ENCODE results near the gene NFASC.

The NFASC gene

DNA sequence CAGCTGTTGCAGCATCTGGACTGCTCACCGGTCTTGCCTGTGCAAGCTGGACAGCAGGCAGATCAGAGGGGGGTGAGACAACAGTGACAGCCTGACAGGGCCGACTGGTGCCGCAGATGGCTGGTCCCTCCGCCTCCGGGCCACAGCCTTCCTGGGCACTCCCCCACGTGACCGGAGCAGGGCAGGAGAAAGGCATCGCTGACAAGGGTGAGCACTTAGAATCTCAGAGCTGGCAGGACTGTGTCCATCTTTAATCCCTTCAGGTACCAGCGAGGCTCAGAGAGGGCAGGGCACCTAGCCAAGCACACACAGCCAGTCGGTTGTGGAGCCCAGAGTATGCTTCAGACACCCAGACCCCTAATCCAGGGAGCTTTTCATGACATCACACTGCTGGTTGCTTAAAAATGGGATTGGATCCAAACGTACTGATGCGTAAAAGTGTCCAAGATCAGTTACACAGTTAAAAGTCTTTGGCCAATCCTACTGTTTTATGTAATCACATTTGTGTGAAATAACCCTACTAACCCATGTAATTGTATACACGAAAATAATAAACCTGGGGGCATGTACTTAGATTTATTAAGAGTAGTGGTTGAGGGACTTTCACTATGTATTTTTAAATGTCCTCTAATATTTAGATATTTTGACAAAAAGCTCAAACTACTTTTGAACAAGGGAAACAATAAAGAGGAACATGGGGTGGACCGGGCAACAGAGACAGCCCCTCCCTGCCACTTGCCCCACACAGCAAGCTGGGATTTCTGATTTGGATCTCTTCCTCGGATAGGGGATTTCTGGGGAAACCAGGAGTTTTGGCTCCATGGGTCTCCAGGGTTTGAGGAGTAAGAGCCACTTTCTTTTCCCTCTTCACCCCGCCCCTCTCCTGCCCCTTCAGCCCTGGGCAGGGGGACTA is 171.6 kb downstream of the NFASC start:
- DNase-seq (ENCODE audit: low spot score) = no peak

DNA sequence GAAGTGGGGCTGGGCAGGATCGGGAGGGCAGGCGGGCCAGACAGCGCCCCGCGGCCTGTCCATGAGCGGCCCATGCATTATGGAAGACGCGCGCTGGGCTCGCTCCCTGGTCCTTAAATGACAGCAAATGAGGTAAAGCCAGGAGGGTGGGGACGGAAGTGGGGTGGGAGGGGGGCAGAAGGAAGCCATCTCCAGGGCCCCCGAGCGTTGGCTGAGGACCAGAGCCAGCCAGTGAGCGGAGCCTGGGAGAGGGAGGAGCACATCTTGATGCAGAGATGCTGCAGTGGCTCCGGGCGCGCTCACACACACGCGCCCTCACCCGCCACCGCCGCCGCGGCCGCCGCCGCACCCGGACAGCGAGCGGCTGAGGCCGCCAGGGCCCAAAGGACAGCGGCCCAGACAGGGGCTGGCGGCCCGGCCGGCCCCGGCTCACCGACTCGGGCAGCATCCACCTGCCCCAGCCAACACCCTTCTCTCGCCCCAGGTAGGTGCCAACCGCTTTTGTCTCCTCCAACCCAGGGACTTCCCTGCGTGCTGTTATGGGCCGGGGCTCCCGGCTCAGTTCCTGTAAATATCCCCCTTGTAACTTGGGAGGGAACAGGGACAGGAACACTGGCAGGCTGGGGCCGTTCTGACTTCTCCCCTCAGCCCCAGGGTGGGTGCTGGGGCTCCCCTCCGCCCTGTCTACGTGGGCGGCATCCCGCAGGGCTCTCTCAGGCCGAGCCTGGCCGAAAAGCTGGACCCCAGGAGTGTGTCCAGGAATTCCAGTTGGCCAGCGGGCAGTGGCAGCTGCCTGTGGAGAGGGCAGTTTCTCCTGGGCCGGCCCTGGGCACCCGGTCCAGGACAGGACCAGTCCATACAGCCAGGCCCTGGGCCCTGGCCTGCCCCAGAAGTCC is 172.5 kb downstream of the NFASC start, which contains the start of gene CNTN2:
Gene CNTN2 (plus strand): TSS at position 302 of the 896 bp plus-strand sequence. CDS start 9,974 bp downstream, outside the sequence.
- DNase-seq (ENCODE audit: low spot score) = no peak

DNA sequence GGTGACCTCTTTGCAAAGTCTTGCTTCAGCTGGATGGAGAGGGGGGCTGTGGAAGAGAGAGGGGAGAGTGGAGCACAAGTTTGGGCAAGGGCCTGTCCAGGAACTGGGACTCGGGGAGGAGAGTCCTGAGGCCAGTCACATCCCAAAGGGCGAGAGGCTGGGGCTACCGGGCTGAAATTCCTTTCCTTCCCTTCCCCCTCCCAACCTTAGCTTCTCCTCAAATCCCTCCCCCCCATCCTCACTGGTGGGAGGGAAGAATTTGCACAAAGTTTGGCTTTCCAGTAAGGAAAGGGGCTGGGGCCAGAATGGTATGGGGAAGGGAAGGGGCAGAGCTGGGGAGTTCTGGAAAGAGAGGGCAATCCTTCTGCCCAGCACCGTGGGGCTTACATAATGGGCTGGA is 173.2 kb downstream of the NFASC start:
- DNase-seq (ENCODE audit: low spot score) = no peak

DNA sequence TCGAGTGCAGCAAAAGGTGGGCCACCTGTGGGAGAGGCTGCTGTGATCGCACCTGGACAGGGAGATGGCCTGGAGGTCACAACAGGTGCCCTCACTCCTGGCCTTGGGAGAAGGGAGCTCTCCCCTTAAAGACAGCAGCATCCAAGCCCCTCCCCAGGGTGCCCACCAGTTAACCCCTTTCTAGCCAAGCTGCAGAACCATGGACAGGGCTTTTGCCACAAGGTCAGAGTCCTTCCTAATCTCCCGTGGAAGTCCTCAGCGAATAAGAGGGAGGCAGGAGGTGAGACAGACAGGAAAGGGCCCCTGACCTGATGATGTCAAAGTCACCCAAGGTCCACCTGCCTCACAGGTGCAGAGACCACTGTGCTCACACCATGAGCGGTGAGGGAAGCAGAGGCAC is 174.1 kb downstream of the NFASC start:
- DNase-seq (ENCODE audit: low spot score) = no peak

DNA sequence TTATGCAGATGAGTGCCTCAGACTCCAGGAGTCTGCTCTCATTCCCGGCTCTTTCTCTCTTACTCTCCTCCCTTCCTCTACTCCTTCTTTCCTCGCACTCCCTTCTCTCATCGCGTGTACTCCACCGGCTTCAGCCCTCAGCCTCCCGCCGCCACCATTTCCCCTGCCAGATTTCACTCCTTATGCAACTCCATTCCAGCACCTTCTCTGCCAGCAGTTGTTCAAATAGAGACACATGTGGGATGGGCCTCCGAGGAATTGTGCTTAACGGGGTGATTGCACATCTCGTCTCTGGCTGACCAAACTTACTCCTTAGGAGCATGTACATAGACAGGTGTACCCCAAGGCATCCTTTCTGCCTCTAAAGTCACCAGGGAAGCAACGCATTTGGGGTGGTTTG is 174.5 kb downstream of the NFASC start:
- DNase-seq (ENCODE audit: low spot score) = no peak

DNA sequence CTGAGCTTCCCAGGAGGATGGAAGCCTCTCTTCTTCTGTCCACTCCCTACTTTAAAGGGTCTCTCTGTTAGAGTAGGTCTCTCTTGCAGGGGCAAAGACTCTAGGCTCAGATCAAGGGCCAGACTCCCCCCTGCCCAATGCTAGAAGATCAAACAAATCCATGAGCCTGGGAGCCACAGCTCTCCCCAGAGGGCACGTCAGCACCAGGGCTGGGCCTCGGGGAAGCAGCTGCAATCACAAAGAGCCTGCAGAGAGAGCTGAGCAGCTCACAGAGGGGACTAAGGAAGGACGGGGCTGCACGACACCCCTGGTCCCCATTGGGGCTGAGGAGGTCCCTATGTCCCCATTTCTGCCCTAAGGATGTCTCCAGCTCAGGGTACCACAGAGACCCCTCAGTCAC is 176.2 kb downstream of the NFASC start:
- DNase-seq (ENCODE audit: low spot score) = no peak

DNA sequence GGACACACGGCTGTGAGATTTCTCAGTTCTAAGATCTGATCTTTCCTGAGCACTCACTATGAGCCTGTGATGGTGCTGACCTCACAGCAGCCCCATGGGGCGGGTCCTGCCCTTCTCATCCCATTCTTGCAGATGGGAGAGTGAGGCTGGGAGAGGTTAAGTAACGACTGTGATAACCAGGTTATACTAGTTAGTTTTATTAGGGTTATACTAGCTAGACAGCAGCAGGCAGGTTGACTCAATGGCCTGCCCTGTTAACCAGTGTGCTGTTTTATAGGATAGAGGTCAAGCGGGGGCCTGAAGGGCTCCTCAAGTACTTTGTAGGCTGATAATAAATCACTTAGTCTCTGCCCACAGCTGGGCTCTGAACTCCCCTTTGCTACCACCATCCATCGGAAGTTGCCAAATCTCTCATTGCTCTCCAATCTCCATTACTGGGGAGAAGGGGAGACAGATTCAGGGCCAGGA is 177.1 kb downstream of the NFASC start:
- no peak for DNase-seq (ENCODE audit: low spot score)

DNA sequence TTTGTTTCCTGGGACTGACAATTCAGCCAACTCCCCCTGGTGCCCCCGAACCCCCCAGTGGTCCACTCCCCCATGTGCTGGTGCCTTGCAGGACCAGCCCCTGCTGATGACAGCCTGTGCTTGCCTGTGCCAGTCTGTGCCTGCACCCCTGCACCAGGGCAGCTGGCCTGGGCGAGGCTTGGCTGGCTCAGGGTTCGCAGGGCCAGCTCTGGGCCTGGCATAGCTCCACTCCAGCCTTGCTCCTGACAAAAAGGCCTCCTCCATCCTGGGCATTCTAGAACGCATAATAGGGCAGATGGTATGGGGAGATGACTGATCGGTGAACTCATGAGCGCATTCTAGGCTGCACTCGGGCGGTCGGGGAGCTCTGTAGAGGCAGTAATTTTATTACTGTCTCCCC is 177.7 kb downstream of the NFASC start:
- no peak for DNase-seq (ENCODE audit: low spot score)

DNA sequence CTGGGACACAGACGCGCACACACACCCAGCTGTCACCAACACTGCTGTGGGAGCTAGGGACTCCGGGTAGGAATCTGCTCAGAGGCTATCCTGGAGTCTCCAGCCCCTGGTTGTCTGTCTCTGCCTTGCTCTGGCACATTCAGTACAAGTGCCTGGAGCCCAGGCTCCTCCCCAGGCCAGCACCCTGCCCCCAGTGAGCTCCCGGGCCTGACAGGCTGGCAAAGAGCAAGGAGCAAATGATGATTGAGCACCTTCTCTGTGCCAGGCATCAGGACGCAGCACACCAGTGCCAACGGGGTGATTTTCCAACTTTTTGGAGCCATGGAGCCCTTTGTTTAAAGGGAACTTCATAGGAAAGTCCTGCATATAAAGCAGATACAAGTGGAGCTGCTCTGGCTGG is 178.8 kb downstream of the NFASC start:
- DNase-seq (ENCODE audit: low spot score) = no peak

DNA sequence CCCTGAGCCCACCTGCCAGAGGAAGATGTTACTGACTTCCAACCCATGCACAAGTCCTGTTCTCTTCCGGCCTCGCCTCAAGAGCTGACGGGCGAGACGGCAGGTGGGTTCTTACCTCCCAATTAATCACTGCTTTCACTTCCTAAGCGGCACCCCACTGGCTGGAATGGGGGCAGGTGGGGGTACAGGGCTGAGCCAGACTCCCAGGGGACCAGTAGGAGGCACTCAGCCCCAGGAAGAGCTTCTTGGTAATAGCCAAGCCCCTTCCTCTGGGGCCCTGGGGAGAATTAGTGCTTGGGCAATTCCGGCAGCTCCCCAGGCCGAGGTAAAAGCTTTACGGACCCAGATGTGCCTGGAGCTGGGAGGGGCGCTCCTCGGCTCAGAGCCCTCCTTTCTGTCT is 182.0 kb downstream of the NFASC start:
- DNase-seq (ENCODE audit: low spot score) = no peak

DNA sequence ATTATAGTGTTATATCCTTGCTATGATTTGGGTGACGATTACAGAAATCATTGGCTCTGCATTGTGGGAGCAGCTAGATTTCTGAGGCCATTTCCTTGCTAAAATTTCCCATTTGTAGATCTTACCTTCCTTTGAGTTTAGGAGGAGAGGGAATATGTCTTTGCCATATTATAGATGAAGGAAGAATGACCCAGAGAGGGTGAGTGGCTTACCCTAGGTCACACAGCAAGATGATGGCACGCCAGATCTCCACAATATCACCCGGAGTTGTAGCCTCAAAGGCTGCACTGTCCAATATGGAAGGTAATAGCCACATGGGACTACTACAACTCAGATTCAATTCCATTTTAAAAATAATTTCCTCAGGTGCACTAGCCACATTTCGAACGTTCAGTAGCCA is 182.6 kb downstream of the NFASC start:
- no peak for DNase-seq (ENCODE audit: low spot score)

DNA sequence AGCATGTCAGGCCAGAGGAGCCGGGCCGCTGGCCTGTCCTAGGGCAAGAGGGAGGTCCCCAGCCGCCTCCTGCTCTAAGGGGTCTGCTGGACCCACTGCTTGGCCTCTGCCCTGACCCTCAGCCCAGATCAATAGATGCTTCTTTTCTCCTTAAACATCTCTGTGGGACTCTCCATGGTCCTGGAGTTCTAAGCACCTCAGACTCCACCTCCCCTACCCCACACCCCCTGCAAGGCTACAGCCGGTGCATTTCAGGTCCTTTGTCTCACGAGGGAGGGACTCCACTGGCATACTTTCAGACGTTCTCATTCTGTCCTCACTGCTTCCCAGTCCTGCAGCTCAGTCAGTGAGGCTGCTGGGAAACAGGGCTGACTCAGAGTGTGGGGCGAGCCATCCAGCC is 183.4 kb downstream of the NFASC start:
- no peak for DNase-seq (ENCODE audit: low spot score)

DNA sequence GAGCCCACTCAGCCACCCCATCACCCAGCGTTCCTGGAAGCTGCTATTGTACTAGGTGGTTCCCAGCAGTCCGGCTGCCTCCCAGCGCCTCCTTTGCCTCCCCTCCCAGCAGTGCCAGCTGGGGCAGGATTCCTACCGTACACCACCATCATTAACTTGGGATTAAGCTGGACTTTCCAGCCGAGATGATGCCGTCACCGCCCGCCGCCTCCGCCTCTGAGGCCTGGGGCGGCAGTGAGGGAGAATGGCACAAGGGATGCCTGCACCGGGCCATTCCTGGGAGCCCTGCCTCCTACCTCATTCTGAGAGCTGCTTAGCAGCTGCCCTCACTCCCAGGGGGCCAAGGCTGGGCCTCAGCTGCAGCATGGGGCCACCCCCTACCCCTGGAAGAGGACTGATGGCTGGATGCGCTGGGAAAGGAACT is 185.5 kb downstream of the NFASC start:
- DNase-seq (ENCODE audit: low spot score) = no peak

DNA sequence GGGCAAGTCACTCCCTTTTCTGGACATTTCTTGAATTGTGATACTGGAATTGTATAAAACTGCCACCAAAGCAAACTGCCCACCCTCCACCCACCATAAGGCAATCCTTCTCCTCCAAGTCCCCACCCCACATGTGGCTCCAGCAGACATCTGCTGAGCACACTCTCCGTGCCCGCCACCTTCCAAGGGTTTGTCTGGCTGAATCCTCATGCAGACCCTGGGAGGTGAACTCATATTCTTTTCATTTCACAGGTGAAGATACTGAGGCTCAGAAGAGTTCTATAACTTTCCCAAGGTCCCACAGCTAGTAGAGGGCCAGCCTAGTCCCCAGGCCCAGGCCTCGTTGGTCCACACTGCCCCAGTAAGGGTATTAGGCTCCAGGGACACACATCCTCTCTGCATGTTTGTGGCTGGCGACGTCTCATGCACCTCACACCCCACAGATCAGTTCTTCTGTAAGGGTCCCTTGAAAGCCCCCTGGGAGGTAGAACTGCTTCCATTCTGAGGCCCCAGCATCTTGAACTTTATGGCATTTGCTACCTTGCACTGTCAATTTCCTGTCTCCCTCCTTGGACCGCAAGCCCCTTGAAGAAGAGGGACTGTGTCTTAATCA is 186.4 kb downstream of the NFASC start:
- DNase-seq (ENCODE audit: low spot score) = no peak

DNA sequence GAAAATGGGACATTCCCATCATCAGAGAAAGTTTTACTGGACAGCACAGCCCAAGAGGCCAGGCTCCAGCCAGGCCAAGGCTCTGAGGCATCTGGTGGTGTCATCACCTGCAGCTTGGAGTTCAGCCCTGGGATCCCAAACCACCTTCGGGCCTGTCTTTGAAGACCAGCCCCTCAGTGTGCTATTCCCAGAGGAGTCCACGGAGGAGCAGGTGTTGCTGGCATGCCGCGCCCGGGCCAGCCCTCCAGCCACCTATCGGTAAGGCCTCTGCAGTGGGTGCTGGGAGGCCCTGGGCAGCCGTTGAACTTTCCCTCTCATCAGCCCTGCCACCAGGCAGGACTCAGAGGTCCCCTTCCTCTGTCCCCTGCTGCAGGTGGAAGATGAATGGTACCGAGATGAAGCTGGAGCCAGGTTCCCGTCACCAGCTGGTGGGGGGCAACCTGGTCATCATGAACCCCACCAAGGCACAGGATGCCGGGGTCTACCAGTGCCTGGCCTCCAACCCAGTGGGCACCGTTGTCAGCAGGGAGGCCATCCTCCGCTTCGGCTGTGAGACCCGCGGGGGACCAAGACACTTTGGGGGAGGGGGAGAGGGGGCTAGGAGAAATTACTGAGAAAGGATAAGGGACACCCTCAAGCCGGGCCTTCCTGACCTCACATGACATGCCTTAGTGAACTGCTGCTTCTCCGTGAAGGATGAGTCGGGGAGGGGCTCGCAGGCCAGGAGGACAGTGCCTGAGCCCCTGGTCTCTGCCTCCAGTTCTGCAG is 187.3 kb downstream of the NFASC start:
- DNase-seq (ENCODE audit: low spot score) = no peak

DNA sequence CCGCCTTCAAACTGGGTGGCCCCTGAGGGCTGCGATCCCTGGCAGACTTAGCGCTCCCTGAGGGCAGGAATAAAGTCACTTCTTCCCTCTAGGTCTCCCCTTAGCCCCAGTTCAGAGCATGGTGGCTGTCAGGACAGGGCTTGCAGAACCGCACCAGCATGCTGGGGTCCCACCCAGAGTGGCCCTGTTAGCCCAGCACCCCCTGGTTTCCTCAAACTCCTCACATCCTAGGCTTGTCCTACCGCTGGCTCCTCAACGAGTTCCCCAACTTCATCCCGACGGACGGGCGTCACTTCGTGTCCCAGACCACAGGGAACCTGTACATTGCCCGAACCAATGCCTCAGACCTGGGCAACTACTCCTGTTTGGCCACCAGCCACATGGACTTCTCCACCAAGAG is 188.2 kb downstream of the NFASC start:
- no peak for DNase-seq (ENCODE audit: low spot score)

DNA sequence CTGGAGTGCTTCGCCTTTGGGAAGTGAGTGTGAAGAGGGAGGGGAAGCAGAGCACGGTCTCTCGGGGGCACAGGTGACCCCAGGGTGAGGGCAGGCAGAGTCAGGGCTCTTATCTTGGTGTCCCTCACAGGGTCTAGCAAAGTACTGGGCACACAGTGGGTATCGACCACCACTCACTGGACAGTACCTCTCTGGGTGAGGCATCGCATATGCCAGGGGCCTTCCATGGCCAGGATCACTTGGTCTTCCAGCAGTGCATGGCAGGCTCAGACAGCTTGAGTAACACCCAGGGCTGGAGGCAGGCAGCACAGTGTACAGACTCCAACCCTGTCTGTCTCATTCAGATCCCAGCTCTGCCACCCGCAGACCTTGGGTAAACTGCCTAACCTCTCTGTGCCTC is 189.0 kb downstream of the NFASC start:
- DNase-seq (ENCODE audit: low spot score) = no peak

DNA sequence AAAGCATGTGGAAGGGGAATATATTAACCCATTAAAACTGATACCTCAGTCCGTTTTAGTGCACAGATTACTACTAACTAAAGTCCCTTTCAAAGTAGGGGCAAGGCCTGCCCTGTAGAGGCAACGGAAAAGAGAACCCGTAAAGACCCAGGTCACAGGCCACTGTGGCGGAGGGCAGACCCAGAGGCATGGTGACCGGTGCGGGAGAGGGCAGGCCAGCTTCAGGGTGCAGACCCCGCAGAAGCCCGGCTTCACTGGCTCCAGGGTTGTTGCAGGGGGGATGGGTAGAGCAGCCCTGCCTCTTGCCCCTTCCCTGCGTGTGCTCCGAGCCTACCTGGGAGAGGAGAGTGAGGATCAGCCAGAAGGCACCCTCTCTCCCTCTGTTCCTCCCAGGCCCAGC is 190.1 kb downstream of the NFASC start:
- no peak for DNase-seq (ENCODE audit: low spot score)

DNA sequence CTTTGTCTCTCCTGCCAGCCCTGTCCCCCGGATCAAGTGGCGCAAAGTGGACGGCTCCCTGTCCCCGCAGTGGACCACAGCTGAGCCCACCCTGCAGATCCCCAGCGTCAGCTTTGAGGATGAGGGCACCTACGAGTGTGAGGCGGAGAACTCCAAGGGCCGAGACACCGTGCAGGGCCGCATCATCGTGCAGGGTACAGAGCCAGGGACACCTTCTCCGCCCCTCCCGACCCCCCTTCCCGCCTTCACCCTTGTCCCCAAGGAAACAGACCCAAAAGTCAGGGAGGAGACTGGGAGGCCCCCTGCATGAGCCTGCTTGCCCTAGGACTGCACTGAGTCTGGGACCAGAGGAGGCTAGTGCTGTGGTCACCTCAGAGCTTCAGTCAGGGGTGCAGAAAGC is 190.6 kb downstream of the NFASC start:
- DNase-seq (ENCODE audit: low spot score) = no peak

DNA sequence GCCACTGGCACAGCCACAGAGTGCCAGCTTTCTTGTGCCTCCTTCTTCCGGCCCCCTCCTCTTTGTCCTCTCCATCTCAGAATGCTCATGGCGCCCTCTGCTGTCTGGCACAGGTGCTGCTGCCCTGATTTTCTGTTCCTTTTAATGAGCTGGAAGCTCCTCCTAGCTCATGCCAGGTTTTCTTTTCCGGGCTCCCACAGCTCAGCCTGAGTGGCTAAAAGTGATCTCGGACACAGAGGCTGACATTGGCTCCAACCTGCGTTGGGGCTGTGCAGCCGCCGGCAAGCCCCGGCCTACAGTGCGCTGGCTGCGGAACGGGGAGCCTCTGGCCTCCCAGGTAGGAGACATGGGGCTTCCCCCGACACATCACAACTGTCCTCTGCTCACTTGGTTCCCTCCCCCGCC is 191.0 kb downstream of the NFASC start:
- peak; percentile 51 for DNase-seq (ENCODE audit: low spot score)

DNA sequence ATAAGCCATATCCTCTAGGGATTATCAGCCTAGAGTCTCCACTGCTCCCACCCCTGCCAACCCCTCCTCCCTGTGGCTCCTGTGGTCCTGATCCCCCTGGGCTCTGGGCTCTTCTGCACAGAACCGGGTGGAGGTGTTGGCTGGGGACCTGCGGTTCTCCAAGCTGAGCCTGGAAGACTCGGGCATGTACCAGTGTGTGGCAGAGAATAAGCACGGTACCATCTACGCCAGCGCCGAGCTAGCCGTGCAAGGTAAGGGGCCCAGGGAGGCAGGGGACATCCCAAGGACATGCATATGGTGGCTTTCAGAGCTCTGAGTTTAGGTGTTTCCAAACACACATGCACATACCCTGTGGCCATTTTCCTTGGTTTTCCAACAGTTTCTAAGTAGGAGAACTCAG is 191.7 kb downstream of the NFASC start:
- DNase-seq (ENCODE audit: low spot score) = no peak

DNA sequence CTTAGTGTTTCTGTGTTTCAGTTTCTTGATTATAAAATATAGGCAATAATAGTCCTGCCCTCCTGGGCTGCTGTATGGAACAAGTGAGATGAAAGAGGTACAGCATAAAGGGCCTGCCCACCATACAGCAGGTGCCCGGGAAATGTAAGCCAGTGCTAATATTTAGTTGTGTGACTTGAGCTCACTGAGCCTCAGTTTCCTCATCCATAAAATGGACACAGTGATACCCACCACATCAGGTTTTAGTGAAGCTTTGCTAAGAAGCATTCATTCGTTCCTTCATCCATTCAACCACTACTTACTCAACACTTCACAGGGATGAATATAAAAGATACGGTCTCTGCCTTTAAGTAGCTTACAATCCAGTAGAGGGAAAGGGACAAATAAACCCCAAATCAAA is 192.2 kb downstream of the NFASC start:
- DNase-seq (ENCODE audit: low spot score) = no peak

All from kidney capillary endothelial cell (primary cell).